PFSK-1 (cell line): ENCODE results near the gene PROSER3.

Experiments
- POLR2AphosphoS5 ChIP-seq: IDR thresholded peaks from 2 replicates; pipeline ENCODE4 v1.6.1; 2012; ENCODE audit warnings: low read depth, mild to moderate bottlenecking, control low read depth, low read length, moderate library complexity
- TAF1 ChIP-seq: IDR thresholded peaks from 2 replicates; pipeline ENCODE4 v1.6.1; 2012; ENCODE audit warnings: low read length, control low read depth, borderline replicate concordance; ENCODE audit not compliant: insufficient read depth

GRCh38 chr19:35777086-35777841 lies 19.3 kb downstream of the PROSER3 start:
- no peak for TF ChIP-seq POLR2AphosphoS5
- no peak for TF ChIP-seq TAF1
